Activated naive CD8-positive, alpha-beta T cell treated with anti-CD3 and anti-CD28 coated beads, Interleukin-2, amount 50 U/mL, for 24 hours (primary cell): Measurements from ENCODE around the gene C6orf132.
"Not testable (repeated sequence)": the region's sequence is repeated elsewhere in the genome, so short reads cannot be mapped to it uniquely, and the experiment has no call there.

Experiments used
- ATAC-seq: fragments of 150-1000 bp; cut with Tn5 transposase; one replicate; pipeline ENCODE4 v1.10.0; 2021
- DNase-seq: peaks from one replicate; pipeline ENCODE4 v3.0.0; 2021
- H3K27ac Mint-ChIP-seq: one replicate; pipeline ENCODE4 v1.8.0; 2021; ENCODE audit warnings: mild to moderate bottlenecking, mixed read lengths
- H3K27me3 Mint-ChIP-seq: one replicate; pipeline ENCODE4 v1.8.0; 2021; ENCODE audit warnings: mixed read lengths
- H3K36me3 Mint-ChIP-seq: one replicate; pipeline ENCODE4 v1.8.0; 2021; ENCODE audit warnings: low read depth, mixed read lengths
- H3K4me1 Mint-ChIP-seq: one replicate; pipeline ENCODE4 v1.8.0; 2021; ENCODE audit warnings: mixed read lengths
- H3K4me3 Mint-ChIP-seq: one replicate; pipeline ENCODE4 v1.8.0; 2021; ENCODE audit warnings: mild to moderate bottlenecking, moderate library complexity, mixed read lengths
- H3K9me3 Mint-ChIP-seq: one replicate; pipeline ENCODE4 v1.8.0; 2021; ENCODE audit warnings: mixed read lengths

The C6orf132 gene

DNA sequence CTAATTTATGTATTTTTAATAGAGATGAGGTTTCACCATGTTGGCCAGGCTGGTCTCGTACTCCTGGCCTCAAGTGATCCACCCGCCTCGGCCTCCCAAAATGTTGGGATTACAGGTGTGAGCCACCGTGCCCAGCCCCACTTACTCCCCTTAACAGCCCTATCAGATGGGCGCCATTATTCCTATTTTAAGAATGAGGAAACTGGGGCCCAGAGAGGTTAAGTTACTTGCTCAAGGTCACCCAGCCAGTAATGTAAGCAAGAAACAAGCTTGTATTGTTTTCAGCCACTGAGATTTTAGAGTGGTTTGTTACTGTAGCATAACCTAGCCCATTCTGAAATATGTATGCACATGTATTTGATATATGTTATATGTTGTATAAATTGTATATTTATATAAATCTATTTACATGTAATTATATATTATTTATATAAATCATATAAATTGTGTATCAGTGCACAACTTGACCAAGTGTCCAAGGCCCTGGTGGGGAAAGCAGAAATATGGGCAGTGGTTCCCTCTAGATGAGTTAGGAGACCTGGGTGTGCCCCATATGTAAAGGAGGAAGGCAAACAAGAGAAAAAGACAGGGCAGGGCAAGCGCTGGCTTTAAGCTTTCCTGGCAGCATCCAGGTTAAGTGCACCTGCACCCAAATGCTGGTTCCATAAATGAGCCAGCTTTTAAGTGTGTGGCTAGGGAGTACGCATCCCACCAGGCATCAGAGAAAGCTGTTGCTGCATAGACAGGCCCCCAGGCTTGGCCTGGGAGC is 29.6 kb upstream of the C6orf132 start:
- H3K27ac Mint-ChIP-seq, result no peak overlapping the region
- no peaks in the 10 kb centered on the region for H3K4me1 Mint-ChIP-seq
- ATAC-seq, result no peak
- DNase-seq, result no peak
- H3K9me3 Mint-ChIP-seq, result no peaks in the 10 kb centered on the region
- no peaks in the 10 kb centered on the region for H3K36me3 Mint-ChIP-seq
- no peak overlapping the region for H3K4me3 Mint-ChIP-seq
- no peaks in the 10 kb centered on the region for H3K27me3 Mint-ChIP-seq

DNA sequence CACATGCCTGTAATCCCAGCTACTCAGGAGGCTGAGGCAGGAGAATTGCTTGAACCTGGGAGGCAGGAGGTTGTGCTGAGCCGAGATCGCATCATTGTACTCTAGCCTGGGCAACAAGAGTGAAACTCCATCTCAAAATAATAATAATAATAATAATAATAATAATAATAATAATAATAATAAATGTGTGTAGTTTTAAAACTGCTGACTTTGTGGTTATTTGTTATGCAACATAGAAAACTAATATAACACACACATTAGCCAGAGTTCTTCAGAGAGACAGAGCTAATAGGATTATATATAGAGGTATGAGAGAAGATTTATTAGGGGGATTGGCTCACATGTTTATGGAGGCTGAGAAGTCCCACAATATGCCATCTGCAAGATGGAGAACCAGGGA is 27.4 kb upstream of the C6orf132 start:
- H3K4me3 Mint-ChIP-seq, H3K27ac Mint-ChIP-seq, H3K27me3 Mint-ChIP-seq, H3K4me1 Mint-ChIP-seq, DNase-seq, H3K9me3 Mint-ChIP-seq, ATAC-seq, H3K36me3 Mint-ChIP-seq: not testable (repeated sequence)

DNA sequence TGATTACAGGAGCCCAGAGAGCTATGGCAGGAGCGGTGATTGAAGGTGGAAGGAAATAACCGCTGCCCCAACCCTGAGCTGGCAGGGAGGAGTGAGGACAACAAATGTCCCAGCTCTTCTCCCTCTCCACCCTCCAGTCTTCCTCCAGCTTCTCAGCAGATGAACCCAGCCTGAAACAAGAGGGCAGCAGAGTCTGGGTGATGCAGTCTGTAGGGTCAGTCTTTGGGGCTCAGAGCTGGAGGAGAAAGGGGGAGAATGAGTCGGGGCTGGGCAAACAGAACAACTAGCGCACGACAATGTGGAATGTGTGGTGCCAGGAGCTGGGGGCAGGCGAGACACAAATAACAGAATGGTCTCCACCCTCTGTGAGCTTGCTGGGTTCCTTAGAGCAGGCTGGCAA is 26.2 kb upstream of the C6orf132 start:
- H3K4me1 Mint-ChIP-seq, result peaks cover 3% of the 10 kb centered on the region
- no peaks in the 10 kb centered on the region for H3K9me3 Mint-ChIP-seq
- H3K27ac Mint-ChIP-seq, result no peak overlapping the region
- no peaks in the 10 kb centered on the region for H3K36me3 Mint-ChIP-seq
- ATAC-seq, result no peak
- DNase-seq, result no peak
- H3K4me3 Mint-ChIP-seq, result no peak overlapping the region
- H3K27me3 Mint-ChIP-seq, result no peaks in the 10 kb centered on the region

DNA sequence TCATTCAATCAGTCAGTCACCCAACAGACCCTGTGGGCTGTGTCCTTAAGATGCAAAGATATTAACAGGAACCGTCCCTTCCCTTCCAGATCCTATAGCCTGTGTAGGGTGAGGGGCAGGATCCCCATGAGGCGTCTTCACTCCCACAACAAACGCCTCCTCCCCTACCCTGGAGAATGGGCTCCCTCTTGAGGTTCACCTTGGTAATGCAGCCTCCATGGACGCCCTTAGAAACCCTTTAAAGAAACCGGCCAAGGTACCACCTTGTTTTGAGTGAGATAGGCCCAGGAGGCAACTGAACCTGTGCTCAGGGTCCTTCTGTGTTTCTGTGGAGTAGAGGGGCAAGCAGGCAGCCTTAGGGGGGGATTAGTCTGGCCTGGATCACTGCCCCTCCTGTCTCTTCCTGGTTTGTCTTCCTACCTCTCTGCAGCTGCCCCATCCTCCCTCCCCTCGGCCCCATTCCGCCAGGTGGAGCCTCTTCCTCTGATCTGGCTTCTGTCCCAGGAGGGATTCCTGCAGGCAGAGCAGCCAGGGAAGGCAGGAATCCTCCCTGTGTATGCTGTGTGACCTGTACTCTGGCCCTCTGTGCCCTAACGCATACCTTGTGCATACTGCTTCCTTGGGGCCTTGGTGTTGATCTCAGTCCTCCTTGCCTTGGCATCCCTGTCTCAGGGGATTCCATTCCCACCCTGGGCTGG is 24.2 kb upstream of the C6orf132 start:
- H3K27ac Mint-ChIP-seq, result no peak overlapping the region
- ATAC-seq, result peak; percentile 82

DNA sequence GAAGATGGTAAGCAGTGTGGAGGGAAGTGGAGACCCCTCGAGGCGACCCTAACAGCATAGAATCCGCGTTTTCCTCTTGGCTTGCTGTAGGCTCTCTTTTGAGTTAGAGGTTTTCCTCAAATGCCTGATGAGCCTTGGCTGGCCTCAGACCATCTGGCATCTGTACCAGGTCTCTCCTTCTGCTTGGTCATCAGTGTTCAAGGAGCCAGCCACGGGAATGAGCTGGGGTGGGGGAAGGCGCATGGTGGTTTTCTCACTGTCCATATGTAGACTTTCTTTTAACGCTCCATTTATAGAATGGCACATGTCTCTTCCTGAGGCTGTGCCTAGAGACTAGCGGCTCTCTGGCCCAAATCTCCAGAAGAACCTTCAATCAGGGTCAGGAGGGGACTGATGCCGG is 22.6 kb upstream of the C6orf132 start:
- H3K27me3 Mint-ChIP-seq, result no peaks in the 10 kb centered on the region
- no peak for ATAC-seq
- H3K9me3 Mint-ChIP-seq, result no peaks in the 10 kb centered on the region
- no peaks in the 10 kb centered on the region for H3K36me3 Mint-ChIP-seq
- H3K27ac Mint-ChIP-seq, result no peak overlapping the region
- DNase-seq, result no peak
- H3K4me3 Mint-ChIP-seq, result no peak overlapping the region
- H3K4me1 Mint-ChIP-seq, result peaks cover 3% of the 10 kb centered on the region

More for the DNA sequence above, 24.2 kb upstream of the C6orf132 start:
- Mint-ChIP-seq H3K36me3 (no peaks in the 10 kb centered on the region), H3K9me3 (no peaks in the 10 kb centered on the region), H3K4me1 (peaks cover 3% of the 10 kb centered on the region), H3K4me3 (no peak overlapping the region), H3K27me3 (no peaks in the 10 kb centered on the region)
- peak; percentile 83 for DNase-seq

DNA sequence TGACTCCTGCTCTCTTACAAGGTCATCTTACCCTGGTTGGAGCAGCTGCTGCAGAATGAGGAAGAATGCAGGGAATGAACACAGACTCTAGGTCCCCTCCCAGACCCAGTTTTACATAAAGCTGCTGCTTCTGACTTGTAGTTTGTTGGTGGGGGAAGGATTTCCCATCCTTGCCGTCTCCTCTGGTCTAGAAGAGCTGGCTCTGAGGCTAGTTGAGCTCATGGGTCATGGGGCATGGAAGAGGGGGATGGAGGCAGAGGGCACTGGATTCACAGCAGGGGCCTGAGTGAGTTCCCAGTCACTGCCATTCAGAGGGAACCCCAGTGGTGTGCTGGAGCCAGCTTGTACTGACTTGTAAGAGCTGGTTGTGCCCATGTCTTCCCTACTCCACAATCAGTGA is 21.6 kb upstream of the C6orf132 start:
- DNase-seq (no peak), ATAC-seq (no peak)
- Mint-ChIP-seq H3K36me3 (no peaks in the 10 kb centered on the region), H3K9me3 (no peaks in the 10 kb centered on the region), H3K27ac (no peak overlapping the region), H3K27me3 (no peaks in the 10 kb centered on the region), H3K4me1 (peaks cover 3% of the 10 kb centered on the region), H3K4me3 (no peak overlapping the region)

DNA sequence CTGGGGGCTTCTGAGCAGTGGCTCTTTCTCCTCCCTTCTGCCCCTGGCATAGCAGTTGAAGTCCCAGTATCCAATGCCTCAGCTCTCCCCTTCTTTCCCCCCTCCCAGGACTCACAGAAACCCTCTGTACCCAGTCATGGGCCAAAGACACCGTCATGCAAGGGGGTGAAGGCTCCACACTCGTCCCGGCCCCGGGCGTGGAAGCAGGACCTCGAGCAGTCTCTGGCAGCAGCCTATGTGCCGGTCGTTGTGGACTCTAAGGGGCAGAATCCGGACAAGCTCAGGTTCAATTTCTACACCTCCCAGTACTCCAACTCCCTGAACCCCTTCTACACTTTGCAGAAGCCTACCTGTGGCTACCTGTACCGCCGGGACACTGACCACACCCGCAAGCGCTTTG is 20.4 kb upstream of the C6orf132 start:
- Mint-ChIP-seq H3K4me3 (no peak overlapping the region), H3K27me3 (no peaks in the 10 kb centered on the region), H3K4me1 (peaks cover 3% of the 10 kb centered on the region), H3K27ac (no peak overlapping the region), H3K36me3 (no peaks in the 10 kb centered on the region), H3K9me3 (no peaks in the 10 kb centered on the region)
- no peak for ATAC-seq
- no peak for DNase-seq

DNA sequence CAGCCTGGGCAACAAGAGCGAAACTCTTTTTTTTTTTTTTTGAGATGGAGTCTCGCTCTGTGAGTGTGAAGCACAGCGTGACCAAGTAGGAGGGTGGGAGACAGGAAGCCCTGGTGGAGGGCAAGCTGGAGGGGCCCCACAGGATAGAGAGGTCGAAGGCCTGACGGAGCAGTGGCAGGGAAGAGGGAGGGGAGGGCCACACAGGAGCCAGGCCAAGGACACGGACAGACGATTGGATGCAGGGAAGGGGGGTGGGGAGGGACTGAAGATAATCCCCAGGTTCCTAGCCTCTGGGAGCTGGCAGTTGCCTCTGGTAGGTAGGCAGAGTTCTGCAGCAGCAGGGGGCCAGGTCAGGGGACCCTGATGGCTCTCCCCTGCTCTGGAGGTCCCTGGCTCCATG is 20.0 kb upstream of the C6orf132 start:
- H3K9me3 Mint-ChIP-seq, result no peaks in the 10 kb centered on the region
- ATAC-seq (no peak), DNase-seq (no peak)
- H3K4me1 Mint-ChIP-seq, result peaks cover 3% of the 10 kb centered on the region
- no peaks in the 10 kb centered on the region for H3K27me3 Mint-ChIP-seq
- no peak overlapping the region for H3K27ac Mint-ChIP-seq
- H3K4me3 Mint-ChIP-seq, result no peak overlapping the region
- no peaks in the 10 kb centered on the region for H3K36me3 Mint-ChIP-seq

DNA sequence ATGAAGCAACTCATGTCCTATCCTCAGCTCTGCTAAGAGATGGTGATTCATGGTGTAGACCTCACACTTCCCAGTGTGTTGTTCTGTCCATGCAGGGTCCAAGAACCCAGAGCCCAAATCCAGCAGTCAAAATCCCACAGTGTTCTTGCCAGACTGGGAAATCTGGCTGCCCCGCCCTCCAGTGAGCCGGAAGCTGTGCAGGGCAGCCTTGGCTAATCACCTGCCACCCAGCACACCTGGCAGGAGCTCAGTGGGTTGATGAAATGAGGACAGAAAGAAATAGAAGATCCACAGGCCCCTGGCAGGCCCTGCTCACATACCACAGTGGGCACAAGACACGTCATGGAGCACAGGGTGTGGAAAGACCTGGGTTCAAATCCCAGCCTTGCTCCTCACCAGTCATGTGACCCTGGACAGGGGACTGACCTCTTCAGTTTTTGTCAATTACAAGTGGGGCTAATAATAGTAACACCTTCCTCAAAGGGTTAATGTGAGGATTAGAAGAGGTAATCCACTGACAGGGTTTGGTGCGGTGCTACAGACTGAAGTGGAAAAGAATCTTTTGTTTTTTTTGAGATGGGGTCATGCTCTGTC is 17.1 kb upstream of the C6orf132 start:
- ATAC-seq (no peak), DNase-seq (no peak)
- no peaks in the 10 kb centered on the region for H3K4me1 Mint-ChIP-seq
- no peak overlapping the region for H3K27ac Mint-ChIP-seq
- no peaks in the 10 kb centered on the region for H3K27me3 Mint-ChIP-seq
- H3K9me3 Mint-ChIP-seq, result no peaks in the 10 kb centered on the region
- H3K36me3 Mint-ChIP-seq, result no peaks in the 10 kb centered on the region
- H3K4me3 Mint-ChIP-seq, result no peak overlapping the region

DNA sequence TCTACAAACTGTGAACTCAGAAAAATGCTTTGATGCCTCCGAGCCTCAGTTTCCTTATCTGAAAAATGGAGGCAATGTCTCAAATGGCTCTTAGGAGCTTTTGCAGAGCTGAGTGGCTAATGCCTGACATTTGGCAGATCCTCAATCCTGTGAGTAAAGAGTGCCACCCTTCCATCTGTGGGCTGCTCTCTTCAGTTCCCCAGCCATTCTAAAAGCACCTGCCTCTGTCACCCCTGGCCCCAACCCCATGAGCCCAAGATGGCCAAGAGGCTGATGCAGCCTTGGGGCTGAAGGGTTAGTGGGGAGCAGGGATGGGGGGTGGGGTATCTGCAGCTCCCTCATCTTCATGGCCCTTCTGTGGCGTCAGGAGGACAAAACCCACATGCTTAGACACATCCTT is 16.2 kb upstream of the C6orf132 start:
- H3K4me3 Mint-ChIP-seq, result no peak overlapping the region
- H3K9me3 Mint-ChIP-seq, result no peaks in the 10 kb centered on the region
- no peaks in the 10 kb centered on the region for H3K27me3 Mint-ChIP-seq
- ATAC-seq, result no peak
- H3K27ac Mint-ChIP-seq, result no peak overlapping the region
- no peaks in the 10 kb centered on the region for H3K36me3 Mint-ChIP-seq
- H3K4me1 Mint-ChIP-seq, result no peaks in the 10 kb centered on the region
- DNase-seq, result no peak

DNA sequence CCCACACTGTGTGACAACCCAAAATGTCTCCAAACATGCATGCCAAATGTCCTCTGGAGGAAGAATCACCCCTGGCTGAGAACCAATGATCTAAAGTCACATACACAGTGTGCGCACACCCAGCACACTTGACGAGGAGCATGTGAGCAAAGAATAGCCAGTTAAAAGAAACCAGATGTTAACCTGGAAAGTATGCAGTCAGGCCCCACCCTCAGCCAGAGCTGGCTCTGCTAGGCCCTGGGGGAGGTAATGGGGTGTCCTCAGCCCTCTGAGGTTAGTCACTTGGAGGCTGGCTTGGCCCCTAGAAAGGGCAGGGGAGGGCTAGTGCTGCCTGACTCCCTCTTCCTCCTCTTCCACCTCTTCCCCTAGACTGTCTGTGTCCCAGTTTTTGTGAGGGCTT is 15.6 kb upstream of the C6orf132 start:
- no peaks in the 10 kb centered on the region for H3K4me1 Mint-ChIP-seq
- no peaks in the 10 kb centered on the region for H3K27me3 Mint-ChIP-seq
- ATAC-seq, result no peak

DNA sequence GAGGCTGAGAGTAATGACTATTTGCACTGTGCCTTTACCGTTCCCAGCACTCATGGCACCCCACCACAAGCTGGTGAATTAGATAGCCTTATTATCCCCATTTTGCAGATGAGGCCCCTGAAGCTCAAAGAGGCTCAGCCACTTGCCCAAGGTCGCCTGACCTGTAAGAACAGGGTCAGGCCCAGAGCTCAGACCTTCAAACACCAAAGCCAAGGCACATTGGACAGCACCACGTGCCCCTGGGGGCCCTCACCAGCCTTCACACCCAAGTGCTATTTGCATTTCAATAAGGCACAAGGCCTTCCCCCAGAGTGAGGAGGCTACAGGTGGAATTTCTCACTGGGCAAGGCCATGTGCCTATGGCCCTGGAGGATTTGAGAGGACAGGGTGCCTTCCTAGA is 14.2 kb upstream of the C6orf132 start:
- ATAC-seq (no peak), DNase-seq (no peak)
- no peaks in the 10 kb centered on the region for H3K9me3 Mint-ChIP-seq
- no peak overlapping the region for H3K4me3 Mint-ChIP-seq
- no peaks in the 10 kb centered on the region for H3K36me3 Mint-ChIP-seq
- no peak overlapping the region for H3K27ac Mint-ChIP-seq
- no peaks in the 10 kb centered on the region for H3K27me3 Mint-ChIP-seq
- H3K4me1 Mint-ChIP-seq, result no peaks in the 10 kb centered on the region

More for the DNA sequence above, 15.6 kb upstream of the C6orf132 start:
- DNase-seq, result no peak
- Mint-ChIP-seq H3K36me3 (no peaks in the 10 kb centered on the region), H3K4me3 (no peak overlapping the region), H3K9me3 (no peaks in the 10 kb centered on the region), H3K27ac (no peak overlapping the region)

DNA sequence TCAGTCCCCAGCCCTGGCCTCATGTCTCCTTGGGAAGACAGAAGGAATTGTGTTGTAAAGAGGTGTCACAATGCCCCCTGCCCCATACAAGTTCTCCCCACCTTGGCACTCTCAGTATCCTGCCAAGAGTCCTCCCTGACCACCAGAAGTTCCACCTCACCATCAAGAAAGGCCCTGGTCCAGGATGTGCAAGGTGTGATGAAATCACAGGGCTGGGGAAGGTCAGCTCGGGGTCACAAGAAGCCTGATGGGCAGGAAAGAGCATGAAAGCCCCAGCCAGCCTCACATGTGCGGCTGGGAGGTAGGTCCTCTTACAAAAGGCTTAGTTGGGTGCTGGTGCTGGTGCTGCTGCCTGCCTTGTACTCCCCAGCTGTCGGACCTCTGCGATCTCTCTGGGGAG is 12.9 kb upstream of the C6orf132 start:
- Mint-ChIP-seq H3K36me3 (no peaks in the 10 kb centered on the region), H3K4me3 (no peak overlapping the region), H3K27me3 (no peaks in the 10 kb centered on the region), H3K9me3 (no peaks in the 10 kb centered on the region), H3K4me1 (no peaks in the 10 kb centered on the region), H3K27ac (no peak overlapping the region)
- DNase-seq (no peak), ATAC-seq (no peak)

DNA sequence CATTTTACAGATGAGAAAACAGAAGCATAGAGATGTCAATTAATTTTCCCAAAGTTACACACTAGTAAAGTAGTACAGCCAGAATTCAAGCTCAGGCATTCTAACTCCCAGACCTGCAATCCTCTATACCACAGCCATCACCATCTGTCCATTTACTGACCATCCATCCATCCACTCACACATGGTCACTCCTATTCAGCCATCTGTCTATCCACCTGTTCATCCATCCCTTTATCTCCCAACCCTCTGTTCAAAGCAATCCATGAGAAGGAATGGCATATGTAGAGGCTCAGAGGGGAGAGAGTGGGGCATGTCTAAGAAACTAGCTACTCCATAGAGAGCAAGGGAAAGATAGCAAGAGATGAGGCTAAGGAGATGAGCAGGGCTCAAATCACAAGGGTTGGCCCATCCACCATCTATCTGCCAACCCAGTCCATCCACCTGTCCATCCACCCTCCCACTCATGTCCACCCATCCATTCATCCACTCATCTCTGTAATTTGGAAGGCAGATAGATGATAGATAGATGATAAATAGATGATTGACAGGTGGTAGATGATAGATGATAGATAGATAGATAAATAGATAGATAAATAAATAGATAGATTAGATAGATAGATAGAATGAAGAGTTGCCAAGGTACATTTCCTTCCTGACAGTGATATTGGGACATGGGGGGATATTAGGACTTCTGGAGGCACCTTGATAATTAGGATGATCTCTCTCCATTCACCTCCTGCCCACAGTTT is 12.2 kb upstream of the C6orf132 start:
- H3K27me3 Mint-ChIP-seq, result no peaks in the 10 kb centered on the region
- H3K4me3 Mint-ChIP-seq, result no peak overlapping the region
- H3K36me3 Mint-ChIP-seq, result no peaks in the 10 kb centered on the region

DNA sequence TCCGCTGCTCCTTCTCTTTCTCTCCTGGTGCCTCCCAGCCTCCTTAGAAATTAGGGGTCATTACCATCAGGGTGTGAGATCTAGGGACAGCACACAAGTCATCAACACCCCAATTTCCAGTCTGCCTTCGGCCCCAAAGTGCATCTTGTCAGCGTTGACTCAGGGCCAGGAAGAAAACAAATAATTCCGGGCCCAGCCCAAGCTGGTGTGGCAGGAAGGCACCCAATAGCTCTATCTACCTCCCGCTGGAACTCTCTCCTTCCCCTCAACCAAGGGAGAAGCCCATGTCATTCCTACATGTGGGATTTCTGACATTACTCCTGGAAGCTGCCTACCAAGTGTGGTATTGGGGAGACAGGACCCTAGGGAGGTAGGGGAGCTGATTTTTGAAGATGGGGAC is 11.5 kb upstream of the C6orf132 start:
- Mint-ChIP-seq H3K9me3 (no peaks in the 10 kb centered on the region), H3K36me3 (no peaks in the 10 kb centered on the region), H3K4me3 (no peak overlapping the region), H3K4me1 (no peaks in the 10 kb centered on the region), H3K27ac (no peak overlapping the region), H3K27me3 (no peaks in the 10 kb centered on the region)
- DNase-seq, result no peak
- no peak for ATAC-seq

More for the DNA sequence above, 12.2 kb upstream of the C6orf132 start:
- no peak for DNase-seq
- no peak overlapping the region for H3K27ac Mint-ChIP-seq
- H3K9me3 Mint-ChIP-seq, result no peaks in the 10 kb centered on the region
- no peaks in the 10 kb centered on the region for H3K4me1 Mint-ChIP-seq
- ATAC-seq, result no peak
